VCaP (cell line): ENCODE results near the gene CA11.

Source experiments
- H3K27ac ChIP-seq: fragments of 450-650 bp; 2 replicates; pipeline ENCODE4 v1.5.1; 2017
- TF ChIP-seq, protein P1 (sequence below): fragments of 450-650 bp; conservative IDR thresholded peaks from 2 replicates; pipeline ENCODE4 v1.5.1; 2017; ENCODE audit warnings: mild to moderate bottlenecking, moderate library complexity

Gene CA11

GRCh38 chr19:48673436-48674100 lies 27.6 kb upstream of the CA11 start:
- H3K27ac ChIP-seq, result no peak overlapping the region
- TF ChIP-seq, protein P1, sequence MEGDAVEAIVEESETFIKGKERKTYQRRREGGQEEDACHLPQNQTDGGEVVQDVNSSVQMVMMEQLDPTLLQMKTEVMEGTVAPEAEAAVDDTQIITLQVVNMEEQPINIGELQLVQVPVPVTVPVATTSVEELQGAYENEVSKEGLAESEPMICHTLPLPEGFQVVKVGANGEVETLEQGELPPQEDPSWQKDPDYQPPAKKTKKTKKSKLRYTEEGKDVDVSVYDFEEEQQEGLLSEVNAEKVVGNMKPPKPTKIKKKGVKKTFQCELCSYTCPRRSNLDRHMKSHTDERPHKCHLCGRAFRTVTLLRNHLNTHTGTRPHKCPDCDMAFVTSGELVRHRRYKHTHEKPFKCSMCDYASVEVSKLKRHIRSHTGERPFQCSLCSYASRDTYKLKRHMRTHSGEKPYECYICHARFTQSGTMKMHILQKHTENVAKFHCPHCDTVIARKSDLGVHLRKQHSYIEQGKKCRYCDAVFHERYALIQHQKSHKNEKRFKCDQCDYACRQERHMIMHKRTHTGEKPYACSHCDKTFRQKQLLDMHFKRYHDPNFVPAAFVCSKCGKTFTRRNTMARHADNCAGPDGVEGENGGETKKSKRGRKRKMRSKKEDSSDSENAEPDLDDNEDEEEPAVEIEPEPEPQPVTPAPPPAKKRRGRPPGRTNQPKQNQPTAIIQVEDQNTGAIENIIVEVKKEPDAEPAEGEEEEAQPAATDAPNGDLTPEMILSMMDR, result no peak

DNA sequence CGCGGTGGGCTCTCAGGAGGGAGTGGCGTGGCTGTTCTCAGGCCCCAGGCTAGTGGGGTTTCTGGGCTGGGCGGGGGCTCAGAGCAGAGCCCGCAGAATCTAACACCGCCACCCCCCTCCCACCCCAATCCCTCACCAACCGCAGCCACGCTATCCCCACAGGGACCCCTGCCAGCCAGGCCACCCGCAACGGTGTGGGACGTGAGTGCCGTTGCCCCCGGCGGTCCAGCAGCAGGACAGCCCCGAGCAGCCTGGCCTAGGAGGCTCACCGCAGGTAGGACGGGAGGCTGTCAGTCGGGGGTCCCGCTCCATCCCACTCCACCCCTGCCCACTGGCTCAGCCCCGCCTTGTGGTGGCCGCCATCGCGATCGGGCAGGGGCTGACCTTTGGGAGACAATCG lies 27.0 kb upstream of the CA11 start, which contains the start of gene NTN5:
NTN5 (minus strand) TSS at position 24 of the 400 bp plus-strand sequence. CDS start 2,031 bp downstream, outside the sequence.
- TF ChIP-seq, protein P1, result no peak
- no peak within 1 kb of the TSS for H3K27ac ChIP-seq

- no peak overlapping the region for H3K27ac ChIP-seq
- TF ChIP-seq, protein P1, result no peak
Observed at GRCh38 chr19:48671446-48671995, 25.5 kb upstream of the CA11 start.

GRCh38 chr19:48670699-48671445 lies 24.9 kb upstream of the CA11 start:
- TF ChIP-seq, protein P1, result no peak
- H3K27ac ChIP-seq, result no peak overlapping the region

DNA sequence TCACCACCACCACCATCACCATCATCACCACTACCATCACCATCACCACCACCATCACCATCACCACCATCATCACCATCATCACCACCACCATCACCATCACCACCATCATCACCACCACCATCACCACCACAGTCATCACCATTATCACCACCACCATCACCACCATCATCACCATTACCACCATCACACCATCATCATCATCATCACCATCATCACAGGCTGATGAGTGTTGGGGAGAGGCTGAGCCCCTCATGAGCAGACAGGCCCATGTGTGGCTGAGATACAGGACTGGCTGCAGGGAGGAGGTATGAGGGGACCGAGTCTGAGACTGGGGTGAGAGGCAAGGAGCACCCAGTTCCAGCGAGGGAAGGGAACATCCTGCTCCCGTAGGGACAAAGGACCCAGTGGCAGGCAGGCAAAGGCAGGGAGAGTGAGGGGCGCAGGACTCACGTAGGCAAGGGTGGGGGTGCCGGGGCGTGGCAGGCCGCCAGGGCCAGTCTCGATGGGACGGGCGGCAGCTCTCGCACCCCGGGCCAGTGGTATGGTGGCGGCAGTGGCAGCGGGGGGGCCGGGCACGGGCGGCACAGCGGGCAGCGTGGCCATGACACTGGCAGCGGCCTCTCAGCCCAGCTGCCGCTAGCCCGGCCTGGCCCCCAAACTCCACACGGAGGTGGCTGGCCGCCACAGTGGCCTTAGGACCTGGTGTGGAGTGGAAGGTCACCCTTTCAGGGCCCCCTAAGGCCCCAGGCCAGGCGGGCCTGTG lies 24.1 kb upstream of the CA11 start:
- TF ChIP-seq, protein P1, result no peak

DNA sequence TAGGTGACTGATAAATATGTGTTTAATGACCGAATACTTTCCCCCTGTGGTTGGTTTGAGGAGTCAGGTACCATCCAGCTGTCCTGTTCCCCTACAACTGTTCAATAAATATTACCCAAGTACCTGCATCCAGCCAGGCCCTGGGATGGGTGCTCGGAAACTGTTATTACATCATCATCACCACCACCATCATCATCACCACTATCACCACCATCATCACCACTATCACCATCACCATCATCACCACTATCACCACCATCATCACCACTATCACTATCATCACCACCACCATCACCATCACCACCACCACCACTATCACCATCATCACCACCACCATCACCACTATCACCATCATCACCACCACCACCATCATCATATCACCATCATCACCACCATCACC lies 22.8 kb upstream of the CA11 start:
- no peak overlapping the region for H3K27ac ChIP-seq
- TF ChIP-seq, protein P1, result no peak

More for the DNA sequence above, 24.1 kb upstream of the CA11 start:
- H3K27ac ChIP-seq, result no peak overlapping the region

DNA sequence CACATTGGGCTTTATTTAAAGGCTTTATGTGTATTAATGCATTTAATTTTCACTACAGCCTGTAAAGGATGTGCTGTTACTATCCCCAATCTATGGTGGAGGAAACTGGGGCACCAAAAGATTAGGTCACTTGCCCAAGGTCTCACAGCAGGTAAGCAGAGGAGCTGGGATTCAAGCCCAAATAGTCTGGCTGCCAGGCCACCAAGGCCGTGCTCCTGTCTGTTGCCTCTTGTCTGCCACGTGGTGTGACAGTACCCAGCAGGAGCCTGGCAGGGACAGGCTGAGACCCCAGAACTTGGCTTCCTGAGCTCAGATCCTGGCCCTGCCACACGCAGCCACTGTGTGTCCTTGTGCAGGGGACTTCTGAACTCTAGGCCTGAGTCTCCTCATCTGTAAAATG lies 22.3 kb upstream of the CA11 start:
- no peak overlapping the region for H3K27ac ChIP-seq
- TF ChIP-seq, protein P1, result no peak
